Heart left ventricle (tissue), 16 donors: ENCODE measurements around the gene PFKFB3. TPM values are rescaled to one million over a fixed set of nuclear protein-coding genes. Genes with fewer than 3 reads are reported as not detected.

Source experiments
- ATAC-seq, 4 donors: fragments of 200-7000 bp; cut with Tn5 transposase; one replicate each; pipeline ENCODE4 v1.9.1; 2020 to 2022; ENCODE audit warnings: moderate library complexity in 4 of 4, mild to moderate bottlenecking in 3 of 4, moderate number of reproducible peaks in 1 of 4
- DNase-seq, 5 donors: peaks; one replicate each; pipeline ENCODE4 v3.0.0-alpha.2; 2020
- H3K27ac ChIP-seq, 12 donors: fragments of 200-600 bp; sonication (generic) in 4 of 12; one replicate each; pipeline versions ENCODE4 v1.5.0 to v1.8.0; 2016 to 2022; ENCODE audit warnings: mild to moderate bottlenecking in 2 of 12
- H3K27me3 ChIP-seq, 9 donors: fragments of 200-600 bp; sonication (generic) in 2 of 9; one replicate each; pipeline versions ENCODE4 v1.5.1 to v1.8.0; 2016 to 2022; ENCODE audit warnings: mild to moderate bottlenecking in 3 of 9
- H3K36me3 ChIP-seq, 9 donors: fragments of 200-600 bp; sonication (generic) in 2 of 9; one replicate each; pipeline versions ENCODE4 v1.5.0 to v1.8.0; 2018 to 2022; ENCODE audit warnings: mild to moderate bottlenecking in 2 of 9
- H3K4me1 ChIP-seq, 12 donors: fragments of 200-600 bp; sonication (generic) in 4 of 12; one replicate each; pipeline versions ENCODE4 v1.5.0 to v1.8.0; 2016 to 2022; ENCODE audit warnings: mild to moderate bottlenecking in 3 of 12
- H3K4me3 ChIP-seq, 12 donors: fragments of 200-600 bp; sonication (generic) in 4 of 12; one replicate each; pipeline versions ENCODE4 v1.5.0 to v1.8.0; 2017 to 2022; ENCODE audit warnings: mild to moderate bottlenecking in 9 of 12, moderate library complexity in 4 of 12
- H3K9me3 ChIP-seq, 12 donors: fragments of 200-600 bp; sonication (generic) in 4 of 12; one replicate each; pipeline versions ENCODE4 v1.5.0 to v1.8.0; 2016 to 2022; ENCODE audit warnings: mild to moderate bottlenecking in 1 of 12
- POLR2A ChIP-seq, 2 donors: fragments of 450-650 bp; IDR thresholded peaks; one replicate each; pipeline ENCODE4 v1.6.1; 2017; ENCODE audit warnings: antibody characterized with exemption in 2 of 2, mild to moderate bottlenecking in 2 of 2, moderate library complexity in 2 of 2
- WGBS, 4 donors: extraction: QIAGEN DNeasy Blood & Tissue Kit in 2 of 4; methylation state at CpG; one replicate each; pipeline versions ENCODE4 v1.1.5 to v1.1.7; 2013 to 2018; 5-methylcytosine and 5-hydroxymethylcytosine counted together
- intact Hi-C, 10 donors: fragments of 100-400 bp; cut with DNase I; formaldehyde crosslinking; loops; one replicate each; pipeline versions ENCODE4 v1.11.1 to v1.14.2; 2022
- polyA plus RNA-seq, 2 donors: library from polyadenylated mRNA; stranded (reverse); fragments of 200-250 nt; gene quantifications; one replicate each; pipeline ENCODE4 v1.2.3, GENCODE V29; 2013
- total RNA-seq, 9 donors: library from RNA; depleted of rRNA in 2 of 9; stranded (reverse); fragments of >200 nt in 2 of 9; fragmentation: NEBNext Ultra II Directional in 3 of 9; extraction: Animal tissue kit (Norgen Biotek cat#: 25700) in 3 of 9; gene quantifications; one replicate each; pipeline versions ENCODE4 v1.1.0 to v1.2.4, GENCODE V29; 2016 to 2023
- TF ChIP-seq, protein P1 (sequence below), 12 donors: fragments of 200-600 bp; sonication (generic) in 4 of 12; IDR thresholded peaks; one replicate each; pipeline versions ENCODE4 v1.5.0 to v1.8.0; 2018 to 2022; ENCODE audit warnings: antibody characterized with exemption in 12 of 12, mild to moderate bottlenecking in 5 of 12
- donor health status: ischemic (EF 13 %, LVEDD 7.1; RV severe dilation, severe dysfunction).
- donor health status: healthy with polysubstance abuse.
- donor health status: DM: no; HTN: yes; CAD: no.
- donor health status: DM: no; HTN: no; CAD: no.
- donor health status: ischemic (EF 25% LVEDD 6.9; RV normal size, moderate dysfunction).
- donor health status: ischemic (EF 25% LVEDD 5.7; RV mildly dilated, moderate dysfunction).
- donor health status: healthy.
- donor health status: DM: yes; HTN: yes; CAD: no.
- donor health status: ischemic (EF 35%, LVEDD 5.7; RV mildly dilated, moderate dysfunction).
- donor health status: nonischemic (EF 11% LVEDD 7.7; RV severe dilation, severe dysfunction).
- donor health status: DM: yes; HTN: yes; CAD: no.
- donor health status: PGD.
- donor health status: ischemic (EF 29% LVEDD 5.4; RV normal size, mild dysfunction).
- donor health status: nonischemic (EF 23%, LVEDD 6.1; RV moderate dilation, normal function).

The PFKFB3 gene
- total and polyA plus RNA-seq, 11 donors, result 6.2 to 53.1 (median 13.4) TPM

DNA sequence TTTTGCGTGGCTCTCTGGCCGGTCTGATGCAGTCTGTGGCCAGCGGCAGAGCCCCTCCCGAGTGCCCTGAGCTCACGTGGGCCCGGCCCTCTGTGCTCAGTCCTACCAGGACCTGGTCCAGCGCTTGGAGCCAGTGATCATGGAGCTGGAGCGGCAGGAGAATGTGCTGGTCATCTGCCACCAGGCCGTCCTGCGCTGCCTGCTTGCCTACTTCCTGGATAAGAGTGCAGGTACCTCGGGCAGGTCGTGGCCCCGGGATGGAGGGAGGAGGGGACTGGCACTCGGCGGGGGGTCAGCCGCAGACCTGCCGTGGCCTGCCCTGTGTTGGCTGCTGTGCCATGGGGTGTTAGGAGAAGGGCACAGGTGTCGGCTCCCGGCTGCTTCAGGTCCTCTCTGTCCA, 20.0 kb downstream of the PFKFB3 start:
- Histone ChIP-seq H3K4me3 (no peak overlapping the region), H3K4me1 (peaks cover 0 to 4% (median 0%) of the 10 kb centered on the region in 12 donors), H3K27ac (no peak overlapping the region), H3K27me3 (no peaks in the 10 kb centered on the region), H3K9me3 (no peaks in the 10 kb centered on the region), H3K36me3 (peaks cover 0 to 99% (median 94%) of the 10 kb centered on the region in 9 donors)
- ATAC-seq (no peak), DNase-seq (no peak)
- intact Hi-C loops, result no loop called here
- 92 to 93% (median 92%) methylated on average over 11 to 19 of the region's 19 CpGs for WGBS, 4 donors
- TF ChIP-seq POLR2A (IDR thresholded peaks at IDR 0.05), result no peak
- TF ChIP-seq, protein P1, sequence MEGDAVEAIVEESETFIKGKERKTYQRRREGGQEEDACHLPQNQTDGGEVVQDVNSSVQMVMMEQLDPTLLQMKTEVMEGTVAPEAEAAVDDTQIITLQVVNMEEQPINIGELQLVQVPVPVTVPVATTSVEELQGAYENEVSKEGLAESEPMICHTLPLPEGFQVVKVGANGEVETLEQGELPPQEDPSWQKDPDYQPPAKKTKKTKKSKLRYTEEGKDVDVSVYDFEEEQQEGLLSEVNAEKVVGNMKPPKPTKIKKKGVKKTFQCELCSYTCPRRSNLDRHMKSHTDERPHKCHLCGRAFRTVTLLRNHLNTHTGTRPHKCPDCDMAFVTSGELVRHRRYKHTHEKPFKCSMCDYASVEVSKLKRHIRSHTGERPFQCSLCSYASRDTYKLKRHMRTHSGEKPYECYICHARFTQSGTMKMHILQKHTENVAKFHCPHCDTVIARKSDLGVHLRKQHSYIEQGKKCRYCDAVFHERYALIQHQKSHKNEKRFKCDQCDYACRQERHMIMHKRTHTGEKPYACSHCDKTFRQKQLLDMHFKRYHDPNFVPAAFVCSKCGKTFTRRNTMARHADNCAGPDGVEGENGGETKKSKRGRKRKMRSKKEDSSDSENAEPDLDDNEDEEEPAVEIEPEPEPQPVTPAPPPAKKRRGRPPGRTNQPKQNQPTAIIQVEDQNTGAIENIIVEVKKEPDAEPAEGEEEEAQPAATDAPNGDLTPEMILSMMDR (IDR thresholded peaks at IDR 0.05), result no peak

DNA sequence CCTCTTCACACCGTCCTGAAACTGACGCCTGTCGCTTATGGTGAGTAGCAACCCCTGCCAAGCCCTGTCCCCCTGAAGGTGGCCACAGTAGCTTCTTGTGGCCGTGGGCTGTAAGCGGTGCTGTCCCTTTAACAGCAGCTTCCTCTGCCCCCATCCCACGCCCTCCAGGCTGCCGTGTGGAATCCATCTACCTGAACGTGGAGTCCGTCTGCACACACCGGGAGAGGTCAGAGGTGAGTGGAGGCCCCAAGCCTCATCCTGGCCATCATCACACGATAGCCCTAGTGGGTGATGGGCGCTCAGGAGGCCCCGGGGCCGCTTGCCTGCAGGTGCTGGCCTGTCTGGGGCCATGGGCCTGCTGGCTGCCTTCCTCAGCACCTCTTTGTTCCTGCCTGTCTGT, 21.2 kb downstream of the PFKFB3 start:
- Histone ChIP-seq H3K4me1 (peaks cover 0 to 13% (median 0%) of the 10 kb centered on the region in 12 donors), H3K4me3 (no peak overlapping the region), H3K9me3 (no peaks in the 10 kb centered on the region), H3K27ac (no peak overlapping the region), H3K27me3 (no peaks in the 10 kb centered on the region), H3K36me3 (peaks cover 0 to 100% (median 91%) of the 10 kb centered on the region in 9 donors)
- intact Hi-C loops, result no loop called here
- TF ChIP-seq POLR2A (IDR thresholded peaks at IDR 0.05), result no peak
- TF ChIP-seq, protein P1 (IDR thresholded peaks at IDR 0.05), result no peak
- DNase-seq (no peak), ATAC-seq (no peak)
- WGBS, 4 donors, result 90 to 92% (median 91%) methylated on average over 14 of the region's 14 CpGs

DNA sequence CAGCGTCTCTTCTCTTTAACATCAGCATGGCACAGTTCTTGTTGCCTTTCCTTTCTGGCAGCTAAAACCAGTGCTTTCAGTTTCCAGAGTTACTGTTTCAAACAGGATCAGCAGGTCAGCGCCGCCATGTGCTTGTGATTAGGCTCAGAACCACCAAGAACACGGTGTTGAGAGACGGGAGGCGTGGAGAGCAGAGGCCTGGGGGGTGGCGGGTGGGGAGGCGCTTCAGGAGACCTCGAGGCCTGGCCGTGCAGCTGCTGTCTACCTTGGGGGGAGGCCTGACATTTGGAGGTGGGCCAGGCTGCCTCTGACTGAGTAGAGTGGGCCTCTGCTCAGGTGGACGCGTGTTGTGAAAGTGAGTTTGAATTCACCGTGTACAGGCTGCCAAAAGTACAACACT, 22.0 kb downstream of the PFKFB3 start:
- no peaks in the 10 kb centered on the region for H3K27me3 ChIP-seq
- peaks cover 0 to 13% (median 0%) of the 10 kb centered on the region in 12 donors for H3K4me1 ChIP-seq
- whole genome bisulfite sequencing, 4 donors, result 82 to 89% (median 86%) methylated on average over 13 of the region's 13 CpGs
- H3K4me3 ChIP-seq, result no peak overlapping the region
- intact Hi-C loops, result no loop called here
- DNase-seq (no peak), ATAC-seq (no peak)
- peaks cover 0 to 100% (median 89%) of the 10 kb centered on the region in 9 donors for H3K36me3 ChIP-seq
- no peaks in the 10 kb centered on the region for H3K9me3 ChIP-seq
- H3K27ac ChIP-seq, result no peak overlapping the region
- TF ChIP-seq, protein P1 (IDR thresholded peaks at IDR 0.05), result no peak
- no peak for TF ChIP-seq POLR2A (IDR thresholded peaks at IDR 0.05)

DNA sequence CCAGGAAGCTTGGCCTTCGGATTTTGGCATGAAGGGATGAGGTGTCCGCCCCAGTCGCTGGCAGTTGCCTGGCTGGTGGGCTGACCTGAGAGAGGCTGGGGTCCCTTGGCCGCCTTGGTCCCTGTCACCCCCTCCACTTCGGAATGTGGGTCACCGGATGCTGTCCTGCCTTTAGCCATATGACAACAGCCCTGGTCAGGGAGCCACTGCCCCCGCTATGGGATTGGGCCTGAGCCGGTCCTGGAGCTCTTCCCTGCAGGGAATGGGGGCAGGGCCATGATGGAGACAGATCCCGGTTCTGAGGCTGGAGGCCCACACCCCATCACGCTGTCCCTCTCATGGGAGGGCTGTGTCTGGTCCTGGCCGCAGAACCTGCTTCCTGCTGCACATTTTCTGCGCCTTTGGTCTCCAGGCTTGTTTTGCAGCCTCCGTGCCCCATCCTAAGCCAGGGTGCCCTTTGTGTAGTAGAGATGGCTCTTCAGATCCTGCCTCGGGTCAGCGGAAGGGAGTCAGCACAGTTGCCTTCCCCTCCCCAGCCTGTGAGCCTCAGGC, 22.6 kb downstream of the PFKFB3 start:
- Histone ChIP-seq H3K4me1 (peaks cover 0 to 13% (median 0%) of the 10 kb centered on the region in 12 donors), H3K4me3 (no peak overlapping the region), H3K36me3 (peaks cover 0 to 100% (median 89%) of the 10 kb centered on the region in 9 donors), H3K27me3 (no peaks in the 10 kb centered on the region), H3K9me3 (no peaks in the 10 kb centered on the region), H3K27ac (no peak overlapping the region)
- TF ChIP-seq, protein P1 (IDR thresholded peaks at IDR 0.05), result no peak
- no peak for TF ChIP-seq POLR2A (IDR thresholded peaks at IDR 0.05)
- no peak for ATAC-seq
- intact Hi-C loops, result no loop called here
- DNase-seq, result no peak
- 88 to 92% (median 90%) methylated on average over 15 of the region's 15 CpGs for WGBS, 4 donors
